HEK293 (cell line): ENCODE measurements around the gene TMEM198.

Source experiments
- FEZF1 ChIP-seq: fragments of 450-650 bp; formaldehyde crosslinking; IDR thresholded peaks from 2 replicates; pipeline ENCODE4 v1.5.1; 2016; ENCODE audit warnings: missing biosample characterization, missing genetic modification characterization
- IKZF3 ChIP-seq: fragments of 450-650 bp; IDR thresholded peaks from 2 replicates; pipeline ENCODE4 v1.5.0; 2018; ENCODE audit warnings: missing biosample characterization, mild to moderate bottlenecking, missing genetic modification characterization, moderate library complexity
- KLF1 ChIP-seq: fragments of 450-650 bp; formaldehyde crosslinking; IDR thresholded peaks from 2 replicates; pipeline ENCODE4 v1.5.1; 2016; ENCODE audit warnings: missing biosample characterization, missing genetic modification characterization
- KLF16 ChIP-seq: fragments of 450-650 bp; formaldehyde crosslinking; IDR thresholded peaks from 2 replicates; pipeline ENCODE4 v1.5.1; 2017; ENCODE audit warnings: missing biosample characterization, missing genetic modification characterization
- SETDB1 ChIP-seq: IDR thresholded peaks from one replicate; pipeline ENCODE4 v1.6.1; 2017; ENCODE audit warnings: mild to moderate bottlenecking, low read length, moderate library complexity, mixed read lengths; ENCODE audit not compliant: insufficient read length
- YY2 ChIP-seq: fragments of 450-650 bp; formaldehyde crosslinking; IDR thresholded peaks from 2 replicates; pipeline ENCODE4 v1.5.1; 2016; ENCODE audit warnings: missing biosample characterization, missing genetic modification characterization
- ZBTB20 ChIP-seq: fragments of 450-650 bp; formaldehyde crosslinking; IDR thresholded peaks from 2 replicates; pipeline ENCODE4 v1.5.1; 2016; ENCODE audit warnings: missing biosample characterization, missing genetic modification characterization
- ZBTB8A ChIP-seq: fragments of 450-650 bp; formaldehyde crosslinking; IDR thresholded peaks from 2 replicates; pipeline ENCODE4 v1.5.1; 2016; ENCODE audit warnings: missing biosample characterization, missing genetic modification characterization
- ZFP69B ChIP-seq: fragments of 450-650 bp; formaldehyde crosslinking; IDR thresholded peaks from 2 replicates; pipeline ENCODE4 v1.5.1; 2016; ENCODE audit warnings: missing biosample characterization, missing genetic modification characterization
- ZNF112 ChIP-seq: fragments of 450-650 bp; formaldehyde crosslinking; IDR thresholded peaks from 2 replicates; pipeline ENCODE4 v1.5.0; 2017; ENCODE audit warnings: missing biosample characterization, missing genetic modification characterization
- ZNF133 ChIP-seq: fragments of 450-650 bp; formaldehyde crosslinking; IDR thresholded peaks from 2 replicates; pipeline ENCODE4 v1.5.1; 2016; ENCODE audit warnings: missing biosample characterization, missing genetic modification characterization
- ZNF174 ChIP-seq: fragments of 450-650 bp; formaldehyde crosslinking; IDR thresholded peaks from 2 replicates; pipeline ENCODE4 v1.5.0; 2017; ENCODE audit warnings: missing biosample characterization, mild to moderate bottlenecking, missing genetic modification characterization
- ZNF214 ChIP-seq: fragments of 450-650 bp; formaldehyde crosslinking; IDR thresholded peaks from 2 replicates; pipeline ENCODE4 v1.5.1; 2017; ENCODE audit warnings: missing biosample characterization, mild to moderate bottlenecking, missing genetic modification characterization, borderline replicate concordance
- ZNF221 ChIP-seq: fragments of 450-650 bp; formaldehyde crosslinking; IDR thresholded peaks from 2 replicates; pipeline ENCODE4 v1.5.1; 2017; ENCODE audit warnings: missing biosample characterization, missing genetic modification characterization, borderline replicate concordance
- ZNF239 ChIP-seq: fragments of 450-650 bp; formaldehyde crosslinking; IDR thresholded peaks from 2 replicates; pipeline ENCODE4 v1.5.1; 2016; ENCODE audit warnings: missing biosample characterization, missing genetic modification characterization
- ZNF274 ChIP-seq, 2 experiments: fragments of 200-500 bp in 1 of 2; fragments of 450-650 bp in 1 of 2; sonication (Bioruptor generic) in 1 of 2; formaldehyde crosslinking in 1 of 2; IDR thresholded peaks; 2 replicates each; pipeline versions ENCODE4 v1.5.1 to v1.6.1; 2014 to 2016; ENCODE audit warnings: borderline replicate concordance in 1 of 2, inconsistent platforms in 1 of 2, low read length in 1 of 2, missing biosample characterization in 1 of 2, missing genetic modification characterization in 1 of 2
- ZNF394 ChIP-seq: fragments of 450-650 bp; formaldehyde crosslinking; IDR thresholded peaks from 2 replicates; pipeline ENCODE4 v1.5.1; 2016; ENCODE audit warnings: missing biosample characterization, missing genetic modification characterization, mild to moderate bottlenecking, moderate library complexity, borderline replicate concordance
- ZNF426 ChIP-seq: fragments of 450-650 bp; formaldehyde crosslinking; IDR thresholded peaks from 2 replicates; pipeline ENCODE4 v1.5.1; 2017; ENCODE audit warnings: missing biosample characterization, missing genetic modification characterization, mild to moderate bottlenecking, inconsistent platforms, moderate library complexity
- ZNF555 ChIP-seq: fragments of 450-650 bp; formaldehyde crosslinking; conservative IDR thresholded peaks from 2 replicates; pipeline ENCODE4 v1.5.1; 2017; ENCODE audit warnings: missing biosample characterization, mild to moderate bottlenecking, missing genetic modification characterization, inconsistent platforms
- ZNF600 ChIP-seq: fragments of 450-650 bp; formaldehyde crosslinking; IDR thresholded peaks from 2 replicates; pipeline ENCODE4 v1.5.1; 2016; ENCODE audit warnings: missing biosample characterization, missing genetic modification characterization
- ZNF664 ChIP-seq: fragments of 450-650 bp; formaldehyde crosslinking; IDR thresholded peaks from 2 replicates; pipeline ENCODE4 v1.5.1; 2016; ENCODE audit warnings: missing biosample characterization, missing genetic modification characterization
- ZNF670 ChIP-seq: fragments of 450-650 bp; formaldehyde crosslinking; IDR thresholded peaks from 2 replicates; pipeline ENCODE4 v1.5.1; 2016; ENCODE audit warnings: missing biosample characterization, missing genetic modification characterization, low read depth
- ZNF677 ChIP-seq: fragments of 450-650 bp; IDR thresholded peaks from 2 replicates; pipeline ENCODE4 v1.5.0; 2018; ENCODE audit warnings: missing biosample characterization, mild to moderate bottlenecking, missing genetic modification characterization, moderate library complexity
- ZNF776 ChIP-seq: fragments of 450-650 bp; formaldehyde crosslinking; IDR thresholded peaks from 2 replicates; pipeline ENCODE4 v1.5.0; 2017; ENCODE audit warnings: missing biosample characterization, missing genetic modification characterization, borderline replicate concordance
- ZNF791 ChIP-seq: fragments of 450-650 bp; formaldehyde crosslinking; IDR thresholded peaks from 2 replicates; pipeline ENCODE4 v1.5.1; 2016; ENCODE audit warnings: missing biosample characterization, missing genetic modification characterization
- ZSCAN16 ChIP-seq: fragments of 450-650 bp; formaldehyde crosslinking; IDR thresholded peaks from 2 replicates; pipeline ENCODE4 v1.5.1; 2016; ENCODE audit warnings: missing biosample characterization, missing genetic modification characterization
- TF ChIP-seq, protein P1 (sequence below): fragments of 450-650 bp; formaldehyde crosslinking; IDR thresholded peaks from 2 replicates; pipeline ENCODE4 v1.5.1; 2016; ENCODE audit warnings: missing biosample characterization, missing genetic modification characterization, borderline replicate concordance
- TF ChIP-seq, protein P2 (sequence below): fragments of 450-650 bp; formaldehyde crosslinking; IDR thresholded peaks from 2 replicates; pipeline ENCODE4 v1.5.1; 2016; ENCODE audit warnings: missing biosample characterization, missing genetic modification characterization, borderline replicate concordance
- TF ChIP-seq, protein P3 (sequence below): fragments of 450-650 bp; formaldehyde crosslinking; IDR thresholded peaks from 2 replicates; pipeline ENCODE4 v1.5.1; 2016; ENCODE audit warnings: missing biosample characterization, missing genetic modification characterization

Gene TMEM198

DNA sequence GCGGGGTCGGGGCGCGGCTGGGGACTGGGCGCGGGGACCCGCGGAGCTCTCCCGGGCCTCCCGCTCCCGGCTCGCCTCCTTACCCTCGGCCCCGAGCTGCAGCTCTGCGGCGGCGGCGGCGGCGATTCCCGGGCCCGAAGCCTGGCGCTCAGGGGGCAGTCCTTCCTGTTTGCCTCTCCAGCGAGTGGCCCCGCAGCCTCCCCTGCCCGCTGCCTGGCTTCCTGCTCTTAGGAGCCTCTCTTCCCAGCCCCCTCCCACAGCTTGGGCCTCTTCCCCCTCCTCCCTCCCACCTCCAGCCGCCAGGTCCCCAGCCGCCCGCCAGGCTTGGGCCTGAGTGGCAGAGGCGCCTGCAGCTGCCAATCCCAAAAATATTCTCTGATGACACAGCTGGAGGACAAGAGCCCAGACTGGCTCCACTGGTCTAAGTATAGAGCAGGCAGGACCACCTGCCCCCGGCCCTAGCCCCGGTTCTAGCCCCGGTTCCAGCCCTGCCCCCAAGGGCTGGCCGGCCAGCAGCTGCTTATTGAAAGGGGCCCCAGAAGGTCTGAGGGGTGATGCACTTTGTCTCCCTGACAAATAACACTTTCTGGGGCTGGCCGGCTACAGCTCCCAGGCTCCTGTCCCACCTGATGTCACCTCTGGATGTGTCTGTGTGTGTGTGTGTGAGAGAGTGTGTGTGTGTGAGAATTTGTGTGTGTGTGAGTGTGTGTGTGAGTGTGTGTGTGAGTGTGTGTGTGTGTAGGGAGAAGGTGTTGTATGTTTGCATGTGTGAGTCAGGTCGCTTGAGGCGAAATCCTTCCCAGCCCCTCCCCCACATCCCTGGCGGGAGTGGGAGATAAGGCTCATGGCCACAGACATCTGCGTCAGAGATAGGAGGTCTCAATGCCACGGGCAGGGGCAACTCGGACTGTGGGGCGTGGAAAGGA is 27.7 kb downstream of the TMEM198 start, which contains the start of gene OBSL1 (continued):
- TF ChIP-seq KLF16 (tag by site-specific recombination) (peak; percentile 71; the same call in 1 of the 2 replicates), ZBTB20 (peak; percentile 72; the same call in 1 of the 2 replicates), ZNF214 (no peak), ZNF174 (no peak), SETDB1 (no peak), ZNF394 (tag by site-specific recombination) (no peak), ZNF670 (tag by site-specific recombination) (no peak), ZNF112 (tag by site-specific recombination) (no peak; the same call in 1 of the 2 replicates), IKZF3 (tag by site-specific recombination) (peak; percentile 47; the same call in 1 of the 2 replicates), ZNF274 (IDR thresholded peaks at IDR 0.05; ENCODE audit: low read length) (no peak), ZNF274 (tag by site-specific recombination; IDR thresholded peaks at IDR 0.05; ENCODE audit: borderline replicate concordance) (no peak), ZNF555 (no peak), ZNF221 (no peak), ZNF677 (tag by site-specific recombination) (no peak), ZSCAN16 (tag by site-specific recombination) (no peak), KLF1 (tag by site-specific recombination) (peak; percentile 64), ZNF791 (tag by site-specific recombination) (no peak), ZNF664 (no peak), ZNF133 (peak; percentile 45; the same call in 1 of the 2 replicates), FEZF1 (tag by site-specific recombination) (peak; percentile 4; the same call in 1 of the 2 replicates), ZNF239 (tag by site-specific recombination) (peak; percentile 21; the same call in 1 of the 2 replicates), ZNF776 (tag by site-specific recombination) (no peak), ZFP69B (tag by site-specific recombination) (peak; percentile 82), ZNF600 (tag by site-specific recombination) (peak; percentile 49; the same call in 1 of the 2 replicates), ZNF426 (no peak), YY2 (tag by site-specific recombination) (peak; percentile 69; the same call in 1 of the 2 replicates), ZBTB8A (tag by site-specific recombination) (no peak; the same call in 1 of the 2 replicates)
- TF ChIP-seq, protein P1, sequence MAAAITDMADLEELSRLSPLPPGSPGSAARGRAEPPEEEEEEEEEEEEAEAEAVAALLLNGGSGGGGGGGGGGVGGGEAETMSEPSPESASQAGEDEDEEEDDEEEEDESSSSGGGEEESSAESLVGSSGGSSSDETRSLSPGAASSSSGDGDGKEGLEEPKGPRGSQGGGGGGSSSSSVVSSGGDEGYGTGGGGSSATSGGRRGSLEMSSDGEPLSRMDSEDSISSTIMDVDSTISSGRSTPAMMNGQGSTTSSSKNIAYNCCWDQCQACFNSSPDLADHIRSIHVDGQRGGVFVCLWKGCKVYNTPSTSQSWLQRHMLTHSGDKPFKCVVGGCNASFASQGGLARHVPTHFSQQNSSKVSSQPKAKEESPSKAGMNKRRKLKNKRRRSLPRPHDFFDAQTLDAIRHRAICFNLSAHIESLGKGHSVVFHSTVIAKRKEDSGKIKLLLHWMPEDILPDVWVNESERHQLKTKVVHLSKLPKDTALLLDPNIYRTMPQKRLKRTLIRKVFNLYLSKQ (tag by site-specific recombination), result no peak
- TF ChIP-seq, protein P2, sequence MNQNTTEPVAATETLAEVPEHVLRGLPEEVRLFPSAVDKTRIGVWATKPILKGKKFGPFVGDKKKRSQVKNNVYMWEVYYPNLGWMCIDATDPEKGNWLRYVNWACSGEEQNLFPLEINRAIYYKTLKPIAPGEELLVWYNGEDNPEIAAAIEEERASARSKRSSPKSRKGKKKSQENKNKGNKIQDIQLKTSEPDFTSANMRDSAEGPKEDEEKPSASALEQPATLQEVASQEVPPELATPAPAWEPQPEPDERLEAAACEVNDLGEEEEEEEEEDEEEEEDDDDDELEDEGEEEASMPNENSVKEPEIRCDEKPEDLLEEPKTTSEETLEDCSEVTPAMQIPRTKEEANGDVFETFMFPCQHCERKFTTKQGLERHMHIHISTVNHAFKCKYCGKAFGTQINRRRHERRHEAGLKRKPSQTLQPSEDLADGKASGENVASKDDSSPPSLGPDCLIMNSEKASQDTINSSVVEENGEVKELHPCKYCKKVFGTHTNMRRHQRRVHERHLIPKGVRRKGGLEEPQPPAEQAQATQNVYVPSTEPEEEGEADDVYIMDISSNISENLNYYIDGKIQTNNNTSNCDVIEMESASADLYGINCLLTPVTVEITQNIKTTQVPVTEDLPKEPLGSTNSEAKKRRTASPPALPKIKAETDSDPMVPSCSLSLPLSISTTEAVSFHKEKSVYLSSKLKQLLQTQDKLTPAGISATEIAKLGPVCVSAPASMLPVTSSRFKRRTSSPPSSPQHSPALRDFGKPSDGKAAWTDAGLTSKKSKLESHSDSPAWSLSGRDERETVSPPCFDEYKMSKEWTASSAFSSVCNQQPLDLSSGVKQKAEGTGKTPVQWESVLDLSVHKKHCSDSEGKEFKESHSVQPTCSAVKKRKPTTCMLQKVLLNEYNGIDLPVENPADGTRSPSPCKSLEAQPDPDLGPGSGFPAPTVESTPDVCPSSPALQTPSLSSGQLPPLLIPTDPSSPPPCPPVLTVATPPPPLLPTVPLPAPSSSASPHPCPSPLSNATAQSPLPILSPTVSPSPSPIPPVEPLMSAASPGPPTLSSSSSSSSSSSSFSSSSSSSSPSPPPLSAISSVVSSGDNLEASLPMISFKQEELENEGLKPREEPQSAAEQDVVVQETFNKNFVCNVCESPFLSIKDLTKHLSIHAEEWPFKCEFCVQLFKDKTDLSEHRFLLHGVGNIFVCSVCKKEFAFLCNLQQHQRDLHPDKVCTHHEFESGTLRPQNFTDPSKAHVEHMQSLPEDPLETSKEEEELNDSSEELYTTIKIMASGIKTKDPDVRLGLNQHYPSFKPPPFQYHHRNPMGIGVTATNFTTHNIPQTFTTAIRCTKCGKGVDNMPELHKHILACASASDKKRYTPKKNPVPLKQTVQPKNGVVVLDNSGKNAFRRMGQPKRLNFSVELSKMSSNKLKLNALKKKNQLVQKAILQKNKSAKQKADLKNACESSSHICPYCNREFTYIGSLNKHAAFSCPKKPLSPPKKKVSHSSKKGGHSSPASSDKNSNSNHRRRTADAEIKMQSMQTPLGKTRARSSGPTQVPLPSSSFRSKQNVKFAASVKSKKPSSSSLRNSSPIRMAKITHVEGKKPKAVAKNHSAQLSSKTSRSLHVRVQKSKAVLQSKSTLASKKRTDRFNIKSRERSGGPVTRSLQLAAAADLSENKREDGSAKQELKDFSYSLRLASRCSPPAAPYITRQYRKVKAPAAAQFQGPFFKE, result no peak
- TF ChIP-seq, protein P3, sequence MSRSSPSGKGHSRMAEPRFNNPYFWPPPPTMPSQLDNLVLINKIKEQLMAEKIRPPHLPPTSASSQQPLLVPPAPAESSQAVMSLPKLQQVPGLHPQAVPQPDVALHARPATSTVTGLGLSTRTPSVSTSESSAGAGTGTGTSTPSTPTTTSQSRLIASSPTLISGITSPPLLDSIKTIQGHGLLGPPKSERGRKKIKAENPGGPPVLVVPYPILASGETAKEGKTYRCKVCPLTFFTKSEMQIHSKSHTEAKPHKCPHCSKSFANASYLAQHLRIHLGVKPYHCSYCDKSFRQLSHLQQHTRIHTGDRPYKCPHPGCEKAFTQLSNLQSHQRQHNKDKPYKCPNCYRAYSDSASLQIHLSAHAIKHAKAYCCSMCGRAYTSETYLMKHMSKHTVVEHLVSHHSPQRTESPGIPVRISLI (tag by site-specific recombination), result no peak
